T follicular helper cell (primary cell): ENCODE data around the gene OBSCN.

Experiments used
- DNase-seq: peaks from one replicate; pipeline ENCODE4 v3.0.0-alpha.2; 2020; ENCODE audit warnings: low read depth

The OBSCN gene

DNA sequence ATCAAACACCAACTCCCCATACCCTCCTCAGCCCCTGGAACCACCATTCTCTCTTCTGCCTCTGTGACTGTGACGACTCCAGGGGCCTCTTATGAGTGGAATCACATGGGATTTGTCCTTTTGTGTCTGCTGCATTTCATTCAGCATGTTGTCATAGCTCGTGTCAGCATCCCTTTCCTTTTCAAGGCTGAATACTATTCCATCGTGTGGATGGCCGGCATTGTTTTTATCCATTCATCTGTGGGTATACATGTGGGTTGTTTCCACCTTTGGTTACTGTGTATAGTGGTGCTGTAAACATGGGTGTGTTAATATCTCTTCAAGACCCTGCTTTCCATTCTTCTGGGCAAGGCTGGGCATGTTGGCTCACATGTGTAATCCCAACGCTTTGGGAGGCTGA is 17.1 kb upstream of the OBSCN start:
- DNase-seq, result no peak

DNA sequence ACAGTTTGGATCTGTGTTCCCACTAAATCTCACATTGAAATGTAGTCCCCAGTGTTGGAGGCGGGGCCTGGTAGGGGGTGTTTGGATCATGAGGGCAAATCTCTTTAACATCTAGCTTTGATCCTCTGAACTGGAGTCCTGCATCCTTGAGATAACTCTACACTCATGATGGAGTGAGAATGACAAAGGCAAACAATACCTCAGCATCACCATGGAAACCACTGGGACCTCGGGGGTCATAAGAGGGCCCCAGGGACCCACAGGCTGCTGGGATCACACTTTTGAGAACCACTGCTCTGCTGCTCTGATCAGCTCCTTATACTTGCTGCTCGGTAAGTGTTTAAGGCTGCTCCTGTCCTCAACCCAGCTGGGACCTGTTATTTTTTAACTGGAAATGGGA is 13.4 kb upstream of the OBSCN start:
- no peak for DNase-seq

DNA sequence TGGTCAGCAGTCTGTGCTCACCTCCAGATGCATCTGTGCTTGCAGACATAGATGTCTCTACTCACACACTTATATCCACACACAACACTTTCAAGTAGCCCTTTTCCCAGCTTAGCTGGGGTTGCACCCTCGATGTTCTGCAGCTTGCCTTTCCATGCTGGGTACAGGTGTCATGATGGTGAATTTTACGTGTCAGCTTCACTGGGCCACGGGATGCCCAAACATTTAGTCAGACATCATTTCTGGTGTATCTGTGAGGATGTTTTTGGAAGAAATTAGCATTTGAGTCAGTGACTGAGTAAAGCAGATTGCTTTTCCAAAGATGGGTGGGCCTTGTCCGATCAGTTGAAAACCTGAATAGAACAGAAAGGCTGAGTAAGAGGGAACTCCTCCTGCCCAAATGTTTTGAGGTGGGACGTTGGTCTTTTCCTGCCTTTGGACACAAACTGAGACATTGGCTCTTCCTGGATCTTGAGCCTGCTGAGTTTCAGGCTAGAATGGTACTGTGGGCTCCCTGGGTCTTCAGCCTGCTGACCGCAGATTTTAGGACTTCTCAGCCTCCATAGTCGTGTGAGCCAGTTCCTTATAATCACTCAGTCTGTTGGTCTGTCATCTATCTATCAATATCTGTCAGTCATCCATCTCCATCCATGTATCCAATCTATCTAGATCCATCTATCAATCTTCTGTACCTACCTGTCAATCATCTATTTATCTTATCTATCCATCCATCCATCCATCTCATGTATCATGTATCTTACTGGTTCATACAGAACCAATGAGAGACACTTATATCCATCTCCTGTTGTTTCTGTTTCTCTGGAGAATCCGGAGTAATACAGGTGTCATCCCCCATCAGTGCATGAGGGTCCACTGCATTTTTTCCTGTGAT is 12.7 kb upstream of the OBSCN start:
- no peak for DNase-seq

DNA sequence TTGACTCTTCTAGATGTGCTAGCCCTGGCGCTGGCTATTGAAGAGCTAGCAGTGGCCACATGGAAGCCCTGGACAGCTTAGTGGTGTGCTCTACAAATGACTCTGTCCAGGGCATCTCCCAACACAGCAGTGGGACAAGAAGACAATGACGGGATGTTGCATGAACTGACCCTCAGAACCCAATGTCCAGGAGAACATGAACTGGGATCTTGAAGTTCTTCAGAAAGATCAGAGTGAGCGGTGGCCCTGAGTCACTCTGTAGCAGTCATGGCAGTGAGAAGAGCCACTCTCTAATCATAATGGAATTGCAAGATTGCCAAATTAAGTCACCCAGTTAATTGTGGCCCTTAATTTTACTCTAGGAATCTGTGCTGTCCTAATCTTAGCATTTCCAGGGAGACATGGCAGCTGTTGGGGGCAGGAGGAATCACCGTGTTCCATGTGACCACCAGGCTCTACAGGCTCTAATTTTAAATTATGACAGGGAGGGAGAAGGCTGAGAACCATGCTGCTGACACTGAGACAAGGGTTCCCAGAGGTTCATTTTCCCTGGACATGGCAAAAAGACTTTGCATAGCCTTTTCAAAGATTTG is 10.2 kb upstream of the OBSCN start:
- DNase-seq, result no peak

DNA sequence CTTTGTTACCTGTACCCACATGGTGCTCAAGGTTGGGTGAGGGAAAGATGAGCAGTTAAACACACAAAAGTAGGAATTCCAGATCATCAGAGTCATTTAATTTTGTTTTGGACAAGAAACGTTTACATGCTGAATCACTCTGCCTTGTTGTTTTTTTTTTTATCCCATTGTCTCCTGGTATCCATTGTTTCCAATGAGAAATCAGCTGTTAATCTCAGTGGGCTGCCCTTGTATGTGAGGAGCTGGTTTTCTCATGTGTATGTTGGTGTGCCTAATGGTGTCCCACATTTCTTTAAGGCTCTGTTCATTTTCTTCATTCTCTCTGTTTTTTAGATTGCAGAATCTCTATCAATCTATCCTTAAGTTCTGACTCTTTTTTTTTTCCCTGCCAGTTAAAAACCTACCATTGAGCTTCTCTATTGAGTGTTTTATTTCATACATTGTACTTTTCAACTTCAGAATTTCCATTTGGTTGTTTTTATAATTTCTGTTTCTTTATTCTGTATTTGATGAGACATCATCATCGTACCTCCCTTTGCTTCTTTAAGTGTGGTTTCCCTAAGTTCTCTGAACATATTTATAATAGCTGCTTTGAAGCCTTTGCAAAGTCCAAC is 8.8 kb upstream of the OBSCN start:
- DNase-seq, result no peak

DNA sequence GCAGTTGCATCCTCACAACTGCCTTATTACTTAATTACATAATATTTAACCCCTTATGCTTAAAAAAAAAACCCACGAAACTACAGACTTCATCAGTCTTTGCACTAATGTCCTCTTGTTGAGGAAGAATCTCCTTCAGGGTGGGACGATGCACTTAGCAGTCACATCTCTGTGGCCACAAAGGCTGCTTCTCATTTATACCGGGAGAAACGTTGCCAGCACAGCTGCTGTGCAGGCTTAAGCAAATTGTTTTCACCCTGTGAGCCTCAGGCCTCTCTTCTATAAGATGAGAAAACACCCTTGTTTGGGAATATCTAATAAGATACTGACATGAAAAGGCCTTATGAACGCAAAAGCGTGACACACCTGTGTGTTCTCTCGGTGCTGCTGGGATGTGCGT is 2.9 kb upstream of the OBSCN start:
- DNase-seq, result no peak

DNA sequence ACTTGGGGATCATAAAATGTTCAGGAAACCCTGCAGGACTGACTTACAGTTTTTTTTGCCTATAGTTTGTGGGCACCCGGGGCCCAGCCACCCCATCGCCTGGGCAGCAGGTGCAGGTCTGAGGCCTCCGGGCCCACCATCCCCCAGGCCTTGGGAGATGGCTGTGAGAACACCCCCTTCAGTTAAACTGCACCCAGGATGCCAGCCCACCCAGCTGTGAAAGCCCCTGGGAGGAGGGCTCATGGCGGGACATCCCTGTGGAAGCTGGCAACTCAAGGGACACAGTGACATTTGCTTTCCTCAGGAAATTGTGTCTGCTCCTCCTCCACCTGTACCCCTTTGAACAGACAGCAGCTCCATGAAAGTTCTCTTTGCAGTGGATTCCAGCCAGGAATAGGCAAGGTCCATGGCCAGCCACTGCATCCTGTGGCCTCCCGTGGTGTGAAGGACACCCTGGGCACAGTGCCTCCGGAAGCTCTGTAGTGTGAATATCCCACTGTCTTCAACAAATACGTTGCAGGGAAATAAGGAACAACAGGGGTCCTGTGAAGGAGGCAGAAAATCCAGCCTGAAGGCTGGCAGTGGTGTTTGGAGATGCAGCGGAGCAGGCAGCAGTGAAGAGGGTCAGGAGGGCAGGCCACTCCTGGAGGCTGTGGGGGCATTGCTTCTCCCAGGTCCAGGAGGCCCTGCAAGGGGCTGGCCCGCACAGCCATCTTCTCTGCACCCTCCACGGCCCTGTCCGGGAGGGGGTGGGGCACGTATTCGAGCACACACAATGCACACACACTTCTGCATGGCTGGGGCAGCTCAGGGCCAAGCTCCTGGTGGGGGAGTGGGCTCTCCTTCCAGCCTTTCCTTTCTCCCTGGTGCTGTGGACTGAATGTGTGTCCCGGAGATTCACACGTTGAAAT is 2.1 kb upstream of the OBSCN start:
- no peak for DNase-seq

DNA sequence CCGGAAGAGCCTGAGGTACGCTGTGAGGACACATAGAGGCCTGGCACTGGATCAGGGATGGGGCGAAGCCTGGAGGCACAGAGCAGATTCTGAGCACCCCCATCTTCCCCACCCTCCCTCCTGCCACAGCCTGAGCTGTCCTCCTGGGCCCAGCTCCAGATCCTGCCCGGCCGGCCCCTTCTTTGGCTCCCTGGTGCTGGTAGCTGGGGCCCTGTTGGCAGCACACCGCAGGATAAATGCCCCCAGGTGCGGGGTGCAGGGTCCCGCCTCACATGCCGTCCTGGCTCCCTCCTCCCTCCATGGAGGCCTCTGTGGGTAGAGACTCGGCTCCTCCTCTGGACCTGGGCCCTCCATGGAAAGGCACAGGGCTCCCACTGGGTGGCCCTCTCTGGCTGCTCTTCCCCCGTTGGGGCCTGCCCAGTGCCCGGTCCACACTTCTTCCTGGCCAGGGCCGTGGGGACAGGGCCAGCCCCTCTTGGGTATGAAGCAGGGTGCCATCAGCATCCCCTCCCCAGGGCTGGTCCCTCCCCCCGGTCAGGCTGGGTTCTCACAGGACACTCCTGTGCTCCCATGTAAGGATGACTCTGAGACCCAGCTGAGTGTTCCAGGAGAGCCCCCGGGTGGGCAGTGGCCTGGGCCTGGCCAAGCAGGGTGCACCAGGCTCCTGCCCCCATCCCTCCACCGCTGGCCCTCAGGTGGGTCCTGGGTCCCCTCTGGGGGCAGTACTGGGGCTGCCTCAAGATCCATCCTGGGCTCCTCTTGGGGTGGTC is 1.1 kb upstream of the OBSCN start:
- no peak for DNase-seq

DNA sequence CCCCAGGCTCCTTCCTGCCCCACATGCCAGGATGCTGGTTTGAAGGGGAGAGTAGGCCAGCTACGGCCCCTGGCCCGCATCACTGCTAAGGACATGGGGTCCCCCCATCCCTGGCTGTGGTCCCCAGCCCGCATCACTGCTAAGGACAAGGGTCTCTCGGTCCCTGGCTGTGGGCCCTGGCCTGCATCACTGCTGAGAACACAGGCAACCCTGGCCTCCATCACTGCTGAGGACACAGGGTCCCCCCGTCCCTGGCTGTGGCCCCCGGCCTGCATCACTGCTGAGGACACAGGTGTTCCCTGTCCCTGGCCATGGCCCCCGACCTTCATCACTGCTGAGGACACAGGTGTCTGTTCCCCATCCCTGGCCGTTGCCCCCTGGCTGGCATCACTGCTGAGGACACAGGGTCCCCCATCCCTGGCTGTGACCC is 448 bp upstream of the OBSCN start:
- no peak for DNase-seq

DNA sequence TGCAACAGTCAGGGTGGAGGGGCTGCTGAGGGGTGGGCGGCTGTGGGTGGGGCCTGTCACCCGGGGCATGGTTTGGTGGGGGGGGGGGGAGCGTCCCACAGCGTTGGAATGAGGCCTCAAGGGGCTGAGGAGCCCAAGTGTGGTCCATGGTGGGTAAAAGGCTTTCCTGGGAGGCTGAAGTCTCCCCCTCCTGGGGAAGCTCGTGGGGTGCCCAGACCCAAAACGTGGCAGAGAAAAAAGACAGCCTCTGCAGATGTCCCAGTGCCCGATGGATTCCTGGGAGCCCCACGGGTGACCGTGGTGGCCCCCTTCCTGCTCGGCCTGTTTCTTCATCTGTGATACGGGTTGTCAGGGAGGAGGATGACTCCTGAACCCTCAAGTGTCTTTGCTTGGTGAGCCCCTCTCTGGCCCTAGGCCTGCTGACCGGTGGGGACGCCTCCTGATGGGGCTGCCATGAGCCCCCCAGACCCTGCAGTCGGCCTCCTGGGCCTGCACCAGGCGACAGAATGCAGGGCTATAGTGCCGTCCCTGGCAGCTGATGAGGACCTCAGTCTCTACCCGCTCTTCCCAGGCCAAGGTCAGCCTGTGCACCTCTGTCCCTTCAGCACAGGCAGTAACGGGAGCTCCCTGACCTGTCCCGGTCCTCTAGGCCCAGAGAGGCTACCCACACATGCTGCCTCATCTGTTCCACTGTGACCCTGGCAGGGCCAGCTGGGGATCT is 1.1 kb downstream of the OBSCN start:
- DNase-seq, result no peak

DNA sequence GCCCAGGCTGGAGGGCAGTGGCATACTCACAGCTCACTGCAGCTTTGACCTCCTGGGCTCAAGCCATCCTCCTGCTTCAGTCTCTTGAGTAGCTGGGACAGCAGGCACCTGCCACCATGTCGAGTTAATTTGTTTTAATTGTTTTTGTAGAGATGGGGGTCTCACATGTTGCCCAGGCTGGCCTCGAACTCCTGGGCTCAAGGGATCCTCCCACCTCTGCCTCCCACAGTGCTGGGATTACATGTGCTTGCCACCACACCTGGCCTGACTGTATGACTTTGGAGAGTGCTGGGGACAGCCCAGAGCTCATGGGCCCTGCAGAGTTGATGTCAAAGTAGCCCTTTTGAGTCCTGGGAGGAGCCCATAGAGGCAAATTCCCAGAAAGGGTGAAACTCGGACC is 1.8 kb downstream of the OBSCN start:
- no peak for DNase-seq

DNA sequence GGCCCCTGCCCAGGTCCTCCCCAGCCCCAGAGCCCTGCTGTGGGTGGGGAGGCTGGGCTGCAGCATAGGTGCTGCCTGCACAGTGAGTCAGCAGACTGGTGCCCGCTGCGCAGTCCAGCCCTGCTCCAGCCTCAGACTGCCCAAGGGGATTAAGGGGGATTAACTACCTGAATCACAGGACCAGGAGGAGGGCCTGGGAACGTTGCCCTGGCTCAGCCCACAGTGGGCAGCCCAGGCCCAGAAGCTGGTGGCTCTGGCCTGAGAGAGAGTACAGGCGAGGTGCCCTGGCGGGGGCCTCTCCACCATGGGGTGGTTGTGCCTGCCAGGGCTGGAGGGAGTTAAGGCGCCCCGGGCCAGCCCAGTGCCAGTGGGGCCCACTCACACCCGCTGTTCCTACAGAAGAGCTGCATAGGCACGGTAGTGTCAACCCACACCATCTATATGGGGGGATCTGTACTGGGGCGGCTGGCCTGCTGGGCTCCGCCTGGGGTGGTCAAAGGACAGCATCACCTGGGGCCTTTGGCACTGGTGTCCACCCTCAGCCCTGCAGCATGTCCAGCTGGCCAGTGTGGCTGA is 2.3 kb downstream of the OBSCN start:
- no peak for DNase-seq

DNA sequence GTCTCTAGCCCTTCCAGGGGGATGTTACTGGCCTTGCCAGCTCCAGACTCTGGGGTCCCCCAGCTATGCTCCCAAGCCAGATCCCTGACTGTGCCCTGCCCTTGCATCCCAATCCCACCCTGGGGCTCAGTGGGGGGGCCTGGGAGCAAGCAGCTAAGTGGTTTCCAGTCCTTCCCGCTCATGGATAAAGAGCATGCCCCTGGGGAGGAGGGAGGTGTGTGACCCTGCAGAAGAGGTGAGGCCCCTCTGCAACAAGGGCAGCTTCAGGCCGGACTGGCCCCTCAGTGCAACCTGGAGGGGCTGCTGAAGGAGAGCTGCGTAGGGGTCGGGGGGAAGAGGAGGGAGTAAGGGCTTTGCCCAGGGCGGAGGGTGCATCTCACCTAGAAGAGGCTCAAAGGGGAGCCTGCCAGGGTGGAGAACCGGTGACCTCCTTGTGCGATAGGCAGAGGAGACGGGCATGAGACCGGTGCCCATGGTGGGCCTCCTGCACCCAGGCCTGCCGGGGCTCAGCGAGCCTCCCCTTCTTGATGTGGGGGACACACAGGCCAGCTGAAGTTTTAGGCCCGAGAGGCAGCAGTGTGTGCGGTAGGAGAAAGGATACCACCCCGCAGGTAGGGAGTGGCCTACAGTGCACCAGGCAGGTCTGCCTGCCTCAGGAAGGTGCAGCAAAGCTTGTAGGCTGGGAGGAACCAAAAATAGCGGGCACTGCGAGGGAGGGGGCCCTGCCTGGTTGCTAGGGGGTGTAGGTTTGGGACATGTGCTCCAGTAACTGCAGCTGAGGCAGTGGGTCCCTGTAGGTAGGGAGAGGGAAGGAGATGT is 3.1 kb downstream of the OBSCN start:
- no peak for DNase-seq

DNA sequence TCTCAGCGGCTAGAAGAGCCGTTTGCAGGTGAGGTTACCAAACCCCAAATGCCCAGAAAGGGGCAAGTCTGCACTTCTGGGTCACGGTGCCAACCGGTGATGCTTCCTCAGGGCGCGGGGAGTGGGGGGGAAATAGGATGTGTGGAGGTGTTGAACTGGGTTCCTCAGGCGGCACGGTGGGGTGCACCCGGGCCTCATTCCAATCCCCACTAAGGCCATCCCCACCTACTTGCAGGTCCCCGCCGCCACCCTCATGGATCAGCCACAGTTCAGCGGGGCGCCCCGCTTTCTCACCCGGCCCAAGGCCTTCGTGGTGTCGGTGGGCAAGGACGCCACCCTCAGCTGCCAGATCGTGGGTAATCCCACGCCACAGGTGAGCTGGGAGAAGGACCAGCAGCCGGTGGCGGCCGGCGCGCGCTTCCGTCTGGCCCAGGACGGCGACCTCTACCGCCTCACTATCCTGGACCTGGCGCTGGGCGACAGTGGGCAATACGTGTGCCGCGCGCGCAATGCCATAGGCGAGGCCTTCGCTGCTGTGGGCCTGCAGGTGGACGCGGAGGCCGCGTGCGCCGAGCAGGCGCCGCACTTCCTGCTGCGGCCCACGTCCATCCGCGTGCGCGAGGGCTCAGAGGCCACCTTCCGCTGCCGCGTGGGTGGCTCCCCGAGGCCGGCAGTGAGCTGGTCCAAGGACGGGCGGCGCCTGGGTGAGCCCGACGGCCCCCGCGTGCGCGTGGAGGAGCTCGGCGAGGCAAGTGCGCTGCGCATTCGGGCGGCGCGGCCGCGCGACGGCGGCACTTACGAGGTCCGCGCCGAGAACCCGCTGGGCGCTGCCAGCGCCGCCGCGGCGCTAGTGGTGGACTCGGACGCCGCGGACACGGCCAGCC is 3.9 kb downstream of the OBSCN start:
- no peak for DNase-seq

DNA sequence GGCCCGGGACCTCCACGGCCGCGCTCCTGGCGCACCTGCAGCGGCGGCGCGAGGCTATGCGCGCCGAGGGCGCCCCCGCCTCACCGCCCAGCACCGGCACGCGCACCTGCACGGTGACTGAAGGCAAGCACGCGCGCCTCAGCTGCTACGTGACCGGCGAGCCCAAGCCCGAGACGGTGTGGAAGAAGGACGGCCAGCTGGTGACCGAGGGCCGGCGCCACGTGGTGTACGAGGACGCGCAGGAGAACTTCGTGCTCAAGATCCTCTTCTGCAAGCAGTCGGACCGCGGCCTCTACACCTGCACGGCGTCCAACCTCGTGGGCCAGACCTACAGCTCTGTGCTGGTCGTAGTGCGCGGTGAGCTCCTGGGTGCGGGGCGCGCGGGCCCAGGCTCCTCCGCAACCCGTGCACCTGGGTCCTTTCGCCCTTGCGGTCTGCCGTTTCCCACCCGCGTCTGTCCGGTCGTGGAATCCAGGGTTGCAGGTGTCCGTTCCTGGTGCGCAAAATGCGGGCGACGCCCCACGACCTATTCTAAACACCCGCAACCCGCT is 4.6 kb downstream of the OBSCN start:
- no peak for DNase-seq

DNA sequence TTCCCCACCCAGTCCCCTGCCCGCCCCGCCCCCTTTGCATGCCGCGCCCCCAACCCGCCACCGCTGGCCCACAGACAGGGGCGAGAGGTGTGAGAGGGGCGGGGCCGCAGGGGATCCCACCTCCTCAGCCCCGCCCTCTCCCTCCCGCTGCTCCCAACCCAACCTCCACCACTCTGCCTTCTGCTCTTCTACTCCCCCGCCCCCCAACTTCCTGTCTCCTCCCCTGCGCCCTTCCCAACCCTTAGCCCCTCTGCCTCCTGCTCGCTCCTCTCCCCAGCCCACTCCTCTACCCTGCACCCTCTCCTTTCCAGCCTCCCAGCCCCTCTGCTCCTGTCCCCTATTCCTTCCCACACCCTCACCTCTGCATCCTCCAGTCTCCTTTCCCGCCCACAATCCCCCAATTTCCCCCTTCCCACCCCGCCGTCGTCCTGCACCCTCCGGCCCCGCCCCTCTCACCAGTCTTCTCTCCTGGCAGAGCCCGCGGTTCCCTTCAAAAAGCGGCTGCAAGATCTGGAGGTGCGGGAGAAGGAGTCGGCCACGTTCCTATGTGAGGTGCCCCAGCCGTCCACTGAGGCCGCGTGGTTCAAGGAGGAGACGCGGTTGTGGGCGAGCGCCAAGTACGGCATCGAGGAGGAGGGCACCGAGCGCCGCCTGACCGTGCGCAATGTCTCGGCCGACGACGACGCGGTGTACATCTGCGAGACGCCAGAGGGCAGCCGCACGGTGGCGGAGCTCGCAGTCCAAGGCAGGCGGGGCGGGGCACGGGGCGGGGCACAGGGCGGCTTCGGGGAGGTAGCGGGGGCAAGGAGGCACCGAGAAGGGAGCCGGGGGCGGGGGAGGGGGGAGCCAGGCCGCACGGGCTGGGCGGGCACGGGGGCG is 5.4 kb downstream of the OBSCN start:
- peak; percentile 89 for DNase-seq
